ENCODE results near the gene CCSER1.

DNA sequence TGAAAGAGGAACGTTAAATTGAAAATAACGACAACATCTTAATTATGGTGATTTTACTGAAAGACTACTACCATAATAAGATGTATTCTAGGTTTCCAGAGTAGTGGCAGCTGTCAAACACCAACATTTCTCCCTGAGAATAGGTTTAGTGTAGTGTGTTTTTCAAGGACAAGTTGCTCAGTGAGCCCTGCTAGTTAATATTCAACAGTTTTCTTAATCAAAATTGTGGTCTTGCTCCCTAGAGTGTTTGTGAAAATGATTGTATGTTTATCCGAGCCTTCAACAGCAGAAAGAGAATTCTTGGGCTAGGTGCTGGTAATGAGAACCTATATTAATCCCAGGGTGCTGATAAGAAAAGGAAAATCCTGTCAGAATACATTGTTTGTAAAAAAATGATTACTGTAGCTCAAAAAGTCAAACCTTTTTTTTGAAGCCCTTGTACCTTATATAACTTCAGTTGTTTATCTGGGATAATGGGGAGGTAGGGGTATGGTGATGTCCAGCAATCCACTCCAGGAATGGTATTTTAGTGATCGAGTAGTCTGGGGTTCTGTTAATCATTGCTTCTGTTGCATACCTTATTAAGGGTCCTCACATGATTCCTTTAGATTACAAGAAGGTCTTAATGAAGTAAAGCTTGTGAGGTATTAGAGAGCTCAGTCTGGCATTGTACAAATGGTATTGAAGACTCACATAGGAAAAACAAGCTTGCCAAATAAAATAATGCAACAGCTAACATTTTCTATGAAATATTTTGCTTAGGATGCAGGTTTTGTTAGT, 110.7 kb downstream of the CCSER1 start:
- TF ChIP-seq CTCF (IDR thresholded peaks at IDR 0.05) (no peak), POLR2AphosphoS5 (IDR thresholded peaks at IDR 0.05; ENCODE audit: low read depth, low read length) (no peak), SIN3A (IDR thresholded peaks at IDR 0.05; ENCODE audit: borderline replicate concordance, insufficient read depth, low read depth, low read length) (no peak)
- TF ChIP-seq, protein P1, sequence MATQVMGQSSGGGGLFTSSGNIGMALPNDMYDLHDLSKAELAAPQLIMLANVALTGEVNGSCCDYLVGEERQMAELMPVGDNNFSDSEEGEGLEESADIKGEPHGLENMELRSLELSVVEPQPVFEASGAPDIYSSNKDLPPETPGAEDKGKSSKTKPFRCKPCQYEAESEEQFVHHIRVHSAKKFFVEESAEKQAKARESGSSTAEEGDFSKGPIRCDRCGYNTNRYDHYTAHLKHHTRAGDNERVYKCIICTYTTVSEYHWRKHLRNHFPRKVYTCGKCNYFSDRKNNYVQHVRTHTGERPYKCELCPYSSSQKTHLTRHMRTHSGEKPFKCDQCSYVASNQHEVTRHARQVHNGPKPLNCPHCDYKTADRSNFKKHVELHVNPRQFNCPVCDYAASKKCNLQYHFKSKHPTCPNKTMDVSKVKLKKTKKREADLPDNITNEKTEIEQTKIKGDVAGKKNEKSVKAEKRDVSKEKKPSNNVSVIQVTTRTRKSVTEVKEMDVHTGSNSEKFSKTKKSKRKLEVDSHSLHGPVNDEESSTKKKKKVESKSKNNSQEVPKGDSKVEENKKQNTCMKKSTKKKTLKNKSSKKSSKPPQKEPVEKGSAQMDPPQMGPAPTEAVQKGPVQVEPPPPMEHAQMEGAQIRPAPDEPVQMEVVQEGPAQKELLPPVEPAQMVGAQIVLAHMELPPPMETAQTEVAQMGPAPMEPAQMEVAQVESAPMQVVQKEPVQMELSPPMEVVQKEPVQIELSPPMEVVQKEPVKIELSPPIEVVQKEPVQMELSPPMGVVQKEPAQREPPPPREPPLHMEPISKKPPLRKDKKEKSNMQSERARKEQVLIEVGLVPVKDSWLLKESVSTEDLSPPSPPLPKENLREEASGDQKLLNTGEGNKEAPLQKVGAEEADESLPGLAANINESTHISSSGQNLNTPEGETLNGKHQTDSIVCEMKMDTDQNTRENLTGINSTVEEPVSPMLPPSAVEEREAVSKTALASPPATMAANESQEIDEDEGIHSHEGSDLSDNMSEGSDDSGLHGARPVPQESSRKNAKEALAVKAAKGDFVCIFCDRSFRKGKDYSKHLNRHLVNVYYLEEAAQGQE (IDR thresholded peaks at IDR 0.05; ENCODE audit: insufficient read depth in 1 of 2, low read depth in 2 of 2, low read length in 1 of 2) = no peak
